ENCODE measurements around the gene C5AR2. TPM values are rescaled to one million over a fixed set of nuclear protein-coding genes. Genes with fewer than 3 reads are reported as not detected.
"Not testable (repeated sequence)": the region's sequence is repeated elsewhere in the genome, so short reads cannot be mapped to it uniquely, and the experiment has no call there.

The C5AR2 gene
- 1 to 10 TPM in 1 of 3 donors, under 1 TPM in 2; 0.44 to 4.2 (median 0.90) TPM for polyA plus RNA-seq

DNA sequence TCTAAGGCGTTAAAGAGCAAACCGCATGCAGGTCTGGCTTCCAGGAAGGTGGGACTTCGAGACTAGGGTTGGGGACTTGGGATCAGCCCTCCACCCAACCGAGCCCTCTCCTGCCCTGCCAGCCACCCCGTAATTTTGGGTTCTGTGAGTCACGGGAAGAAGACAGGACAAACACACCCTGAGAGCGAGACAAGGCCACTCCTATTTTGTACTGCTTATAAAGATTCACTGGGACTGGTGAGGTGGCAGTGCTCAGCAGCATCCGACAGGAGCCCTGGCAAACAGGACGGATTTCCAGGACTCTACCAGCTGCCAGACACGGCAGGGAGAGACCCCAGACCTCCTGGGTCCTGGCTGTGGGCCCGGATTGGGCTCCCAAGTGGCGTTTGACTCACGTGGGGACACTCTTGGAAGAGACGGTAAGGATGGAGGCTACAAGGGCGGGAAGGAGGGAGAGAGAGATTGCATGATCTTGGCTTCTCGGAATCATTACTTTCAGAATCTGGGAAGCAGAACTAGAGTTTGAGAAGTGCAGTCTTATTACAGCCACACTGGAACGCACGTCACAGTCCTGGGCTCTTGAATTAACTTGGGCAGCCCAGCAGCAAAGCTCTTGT is at the start of gene C5AR2:
TSS of gene C5AR2 (plus strand) at position 245 of the 617 bp plus-strand sequence. CDS start 8,625 bp downstream, outside the sequence.
- WGBS, 3 donors = 48 to 54% (median 51%) methylated on average over 18 of the region's 18 CpGs
- H3K27ac ChIP-seq (ENCODE audit: low read depth, low read length) = peak within 1 kb of the TSS; percentile 64

DNA sequence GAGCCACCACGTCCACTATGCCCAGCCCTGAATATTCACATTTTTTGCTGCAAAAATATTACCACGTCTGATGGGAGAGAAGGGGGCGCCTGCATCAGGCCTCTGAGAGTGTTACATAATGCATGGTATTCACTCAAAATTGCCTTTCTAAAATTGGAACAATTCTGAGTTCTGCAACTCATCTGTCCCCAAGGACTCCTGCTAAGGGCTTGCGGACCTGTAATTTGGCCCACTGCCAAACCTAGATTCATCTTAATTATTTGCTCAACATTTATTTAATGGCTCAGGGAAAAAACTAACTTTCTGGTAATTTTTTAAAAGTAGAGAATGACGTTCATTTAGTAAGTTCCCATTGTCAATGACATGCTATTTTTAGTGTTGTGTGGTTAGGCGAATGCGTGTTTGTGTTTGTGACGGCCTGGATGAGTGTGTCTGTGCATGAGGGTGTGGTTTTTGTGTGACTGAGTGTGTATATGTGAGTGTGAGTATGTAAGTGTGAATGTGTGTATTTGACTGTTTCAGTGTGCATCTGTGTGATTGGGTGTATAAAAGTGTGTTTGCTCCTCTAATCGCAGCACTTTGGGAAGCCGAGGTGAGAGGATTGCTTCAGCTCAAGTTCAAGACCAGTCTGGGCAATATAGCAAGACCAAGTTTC is 48.4 kb upstream of the C5AR2 start:
- WGBS, 3 donors = 55 to 75% (median 71%) methylated on average over 10 of the region's 10 CpGs
- no peak overlapping the region for H3K27ac ChIP-seq (ENCODE audit: low read depth, low read length)

DNA sequence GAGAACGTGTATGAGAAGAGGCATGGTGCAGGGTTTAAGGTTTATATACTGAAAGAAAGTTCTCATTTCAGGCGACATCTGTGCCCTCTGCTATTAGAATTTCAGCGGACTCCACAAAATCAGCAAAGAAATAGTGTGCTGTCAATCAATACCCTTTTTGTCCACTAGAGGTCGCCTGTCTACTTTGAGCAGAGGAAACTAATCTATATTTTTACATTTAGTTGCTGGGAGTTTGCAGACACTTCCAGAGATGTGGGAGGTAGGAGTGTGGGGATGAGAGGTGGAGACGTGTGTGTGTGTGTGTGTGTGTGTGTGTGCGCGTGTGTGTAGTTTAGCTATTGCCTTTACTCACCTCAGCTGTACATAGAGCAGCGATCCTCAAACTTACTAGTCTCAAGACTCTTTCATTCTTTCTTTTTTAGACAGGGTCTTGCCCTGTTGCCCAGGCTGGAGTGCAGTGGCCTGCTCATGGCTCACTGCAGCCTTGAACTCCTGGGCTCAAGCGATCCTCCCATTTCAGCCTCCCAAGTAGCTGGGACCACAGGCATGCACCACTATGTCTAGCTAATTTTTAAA is 47.6 kb upstream of the C5AR2 start:
- 26 to 33% (median 28%) methylated on average over 9 of the region's 9 CpGs for WGBS, 3 donors
- H3K27ac ChIP-seq (ENCODE audit: low read depth, low read length) = no peak overlapping the region

DNA sequence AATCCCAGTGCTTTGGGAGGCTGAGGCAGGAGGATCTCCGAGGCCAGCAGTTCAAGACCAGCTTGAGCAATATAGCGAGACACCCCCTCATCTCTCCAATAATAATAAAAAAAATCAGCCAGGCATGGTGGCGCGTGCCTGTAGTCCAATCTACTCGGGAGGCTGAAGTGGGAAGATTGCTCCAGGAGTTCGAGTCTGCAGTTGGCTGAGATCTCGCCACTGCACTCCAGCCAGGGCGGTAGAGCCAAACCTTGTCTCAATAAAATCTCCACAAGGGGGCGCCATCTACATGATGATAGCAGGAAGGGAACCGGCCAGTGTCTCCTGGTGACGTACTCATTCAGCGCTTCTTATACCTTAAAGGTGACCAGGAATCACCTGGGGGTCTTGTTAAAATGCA is 35.9 kb upstream of the C5AR2 start:
- no peak overlapping the region for H3K27ac ChIP-seq (ENCODE audit: low read depth, low read length)
- WGBS, 3 donors = 25 to 32% (median 28%) methylated on average over 12 of the region's 12 CpGs

DNA sequence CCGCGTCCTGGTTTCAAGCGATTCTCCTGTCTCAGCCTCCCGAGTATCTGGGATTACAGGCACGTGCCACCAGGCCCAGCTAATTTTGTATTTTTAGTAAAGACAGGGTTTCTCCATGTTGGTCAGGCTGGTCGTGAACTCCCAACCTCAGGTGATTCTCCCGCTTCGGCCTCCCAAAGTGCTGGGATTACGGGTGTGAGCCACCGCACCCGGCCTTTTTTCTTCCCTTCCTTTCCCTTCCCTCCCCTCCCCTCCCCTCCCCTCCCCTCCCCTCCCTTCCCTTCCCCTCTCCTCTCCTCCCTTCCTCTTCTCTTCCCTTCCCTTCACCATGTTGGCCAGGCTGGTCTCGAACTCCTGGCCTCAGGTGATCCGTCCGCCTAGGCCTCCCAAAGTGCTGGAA is 31.1 kb upstream of the C5AR2 start:
- H3K27ac ChIP-seq (ENCODE audit: low read depth, low read length) = not testable (repeated sequence)
- 87 to 90% (median 89%) methylated on average over 13 to 14 of the region's 14 CpGs for WGBS, 3 donors

DNA sequence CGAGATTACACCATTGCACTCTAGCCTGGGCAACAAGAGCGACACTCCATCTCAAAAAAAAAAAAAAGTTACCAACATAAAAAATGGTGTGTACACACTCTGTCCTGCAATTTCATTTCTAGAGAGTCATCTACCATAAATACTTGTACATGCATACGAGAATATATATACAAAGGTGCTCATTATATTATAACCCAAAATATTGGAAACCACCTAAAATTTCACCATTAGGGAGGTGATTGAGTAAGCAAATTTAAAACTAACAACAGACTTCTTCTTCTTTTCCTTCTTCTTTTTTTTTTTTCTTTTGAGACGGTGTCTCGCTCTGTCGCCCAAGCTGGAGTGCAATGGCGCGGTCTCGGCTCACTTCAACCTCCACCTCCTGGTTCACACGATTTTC is 29.7 kb upstream of the C5AR2 start:
- 67 to 91% (median 74%) methylated on average over 10 of the region's 10 CpGs for WGBS, 3 donors
- H3K27ac ChIP-seq (ENCODE audit: low read depth, low read length) = no peak overlapping the region

DNA sequence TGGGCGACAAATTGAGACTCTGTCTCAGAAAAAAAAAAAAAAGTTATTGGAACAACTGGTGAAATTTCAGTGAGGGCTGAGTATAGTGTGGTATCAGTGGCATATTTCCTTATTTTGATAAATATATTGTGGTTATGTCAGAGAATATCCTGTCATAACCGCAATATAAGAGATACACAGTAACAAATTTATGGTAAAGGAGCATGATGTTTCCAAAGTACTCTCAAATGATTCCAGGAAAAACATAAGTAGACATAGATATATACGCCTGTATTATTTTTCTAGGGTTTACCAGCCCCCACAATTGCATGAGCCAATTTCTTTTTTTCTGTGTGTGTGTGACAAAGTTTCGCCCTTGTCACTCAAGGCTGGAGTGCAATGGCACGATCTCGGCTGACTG is 28.0 kb upstream of the C5AR2 start:
- 52 to 86% (median 62%) methylated on average over 6 of the region's 6 CpGs for WGBS, 3 donors

DNA sequence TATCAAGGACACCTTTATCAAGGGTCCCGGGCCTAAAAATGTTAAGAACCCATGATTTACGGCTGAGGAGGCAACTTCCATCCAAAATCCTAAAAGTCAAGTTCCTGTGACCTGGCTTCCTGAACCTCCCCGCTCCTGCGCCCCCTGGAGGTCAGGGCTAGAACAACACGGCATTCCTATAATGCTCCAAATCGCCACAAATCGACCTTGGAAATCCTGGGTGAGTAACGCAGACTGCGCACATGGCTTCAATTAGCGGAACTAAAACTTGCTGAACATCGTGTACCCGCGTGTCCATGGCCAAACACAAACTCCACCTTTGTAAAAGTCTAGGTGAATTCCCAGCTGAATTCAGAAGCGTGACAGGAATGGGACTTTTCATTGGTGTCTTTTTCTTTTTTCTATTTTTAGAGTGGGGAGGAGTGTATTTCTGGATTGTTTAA is 26.6 kb upstream of the C5AR2 start:
- H3K27ac ChIP-seq (ENCODE audit: low read depth, low read length) = no peak overlapping the region
- 5 to 9% (median 7%) methylated on average over 14 of the region's 14 CpGs for WGBS, 3 donors

More for the DNA sequence above, 28.0 kb upstream of the C5AR2 start:
- H3K27ac ChIP-seq (ENCODE audit: low read depth, low read length) = no peak overlapping the region

DNA sequence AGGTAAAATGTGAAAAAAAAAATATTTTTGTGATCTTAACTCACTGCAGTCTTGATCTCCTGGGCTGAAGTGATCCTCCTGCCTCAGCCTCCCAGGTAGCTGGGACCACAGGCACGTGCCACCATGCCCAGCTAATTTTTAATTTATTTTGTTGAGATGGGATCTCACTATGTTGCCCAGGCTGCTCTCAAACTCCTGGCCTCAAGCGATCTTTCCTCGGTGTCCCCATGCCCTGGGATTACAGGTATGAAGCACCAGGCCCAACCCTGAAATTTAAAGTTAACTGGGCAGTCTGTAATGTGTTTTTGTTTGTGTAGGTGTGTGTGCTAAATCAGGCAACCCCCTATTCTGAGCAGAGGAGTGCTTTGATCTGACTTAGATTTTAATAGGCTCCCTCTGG is 25.7 kb upstream of the C5AR2 start:
- WGBS, 3 donors = 92 to 95% (median 94%) methylated on average over 3 of the region's 3 CpGs
- H3K27ac ChIP-seq (ENCODE audit: low read depth, low read length) = no peak overlapping the region

DNA sequence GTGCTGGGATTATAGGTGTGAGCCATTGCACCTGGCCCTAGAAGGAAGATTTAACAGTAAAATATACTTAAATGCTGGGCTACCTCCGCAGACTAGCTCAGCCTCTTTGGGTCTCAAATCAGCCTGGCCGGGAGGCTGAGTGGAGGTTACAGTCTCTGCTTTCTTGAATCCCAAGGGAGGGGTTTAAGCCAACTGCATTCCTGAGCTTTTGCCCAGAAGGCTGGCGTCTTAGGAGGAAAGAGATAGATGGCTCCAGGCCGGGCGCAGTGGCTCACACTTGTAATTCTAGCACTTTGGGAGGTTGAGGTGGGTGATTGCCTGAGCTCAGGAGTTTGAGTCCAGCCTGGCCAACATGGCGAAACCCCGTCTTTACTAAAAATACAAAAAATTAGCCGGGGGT is 22.9 kb upstream of the C5AR2 start:
- no peak overlapping the region for H3K27ac ChIP-seq (ENCODE audit: low read depth, low read length)
- 56 to 77% (median 61%) methylated on average over 8 of the region's 8 CpGs for WGBS, 3 donors

DNA sequence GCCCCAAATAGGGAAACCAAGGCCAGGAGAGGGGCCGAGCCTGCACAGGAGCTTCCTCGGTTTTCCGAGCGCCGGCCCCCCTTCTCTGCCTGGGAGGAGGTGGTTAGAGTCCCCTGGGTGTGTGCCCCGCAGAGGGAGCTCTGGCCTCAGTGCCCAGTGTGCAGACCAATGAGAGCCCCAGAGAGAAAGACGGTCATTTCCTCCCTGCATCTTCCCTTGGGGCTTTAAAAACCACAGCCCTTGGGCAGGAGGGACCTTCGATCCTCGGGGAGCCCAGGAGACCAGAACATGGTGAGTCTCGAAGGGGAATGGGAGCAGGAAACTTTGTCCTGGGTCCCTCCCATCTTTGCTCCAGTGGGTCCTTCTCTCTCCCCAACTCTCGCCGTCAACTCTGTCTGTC is 22.4 kb upstream of the C5AR2 start, which contains the start of gene C5AR1:
TSS of gene C5AR1 (plus strand) at position 254 of the 400 bp plus-strand sequence. CDS start at position 289, 35 bp downstream.
- WGBS, 3 donors = 30 to 60% (median 35%) methylated on average over 12 of the region's 12 CpGs
- no peak within 1 kb of the TSS for H3K27ac ChIP-seq (ENCODE audit: low read depth, low read length)

DNA sequence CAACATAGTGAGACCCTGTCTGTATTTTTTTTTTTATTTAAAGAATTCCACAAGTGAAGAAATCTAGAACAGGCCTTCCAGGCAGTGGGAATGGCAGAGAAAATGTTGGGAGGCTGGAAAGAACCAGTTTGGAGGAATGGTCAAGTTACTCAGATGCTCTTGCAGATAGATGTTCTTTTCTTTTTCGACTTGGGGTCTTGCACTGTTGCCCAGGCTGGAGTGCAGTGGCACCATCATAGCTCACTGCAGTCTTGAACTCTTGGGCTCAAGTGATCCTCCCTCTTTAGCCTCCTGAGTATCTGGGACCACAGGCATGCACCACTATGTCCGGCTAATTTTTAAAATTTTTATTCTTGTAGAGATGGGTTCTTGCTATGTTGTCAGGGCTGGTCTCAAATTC is 21.7 kb upstream of the C5AR2 start:
- H3K27ac ChIP-seq (ENCODE audit: low read depth, low read length) = no peak overlapping the region
- WGBS, 3 donors = 84 to 88% (median 86%) methylated on average over 2 of the region's 2 CpGs

DNA sequence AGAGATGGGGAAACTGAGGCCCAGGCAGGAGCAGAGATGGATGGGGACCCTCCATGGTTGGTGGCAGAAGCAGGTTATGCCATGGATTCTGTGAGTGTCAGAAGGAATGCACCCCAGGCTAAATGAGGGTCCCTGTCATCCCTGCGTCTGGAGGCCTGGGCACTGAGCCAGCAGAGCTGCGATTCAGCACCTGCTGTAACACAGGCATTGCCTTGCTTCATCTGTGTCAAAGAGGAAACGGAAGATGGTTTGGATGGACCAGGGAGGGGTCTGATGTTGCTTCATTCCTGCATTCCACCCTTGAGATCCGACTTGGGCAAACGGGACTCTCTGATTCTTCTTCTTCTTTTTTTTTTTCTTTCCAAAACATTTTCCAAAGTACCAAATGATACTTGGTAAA is 21.2 kb upstream of the C5AR2 start:
- no peak overlapping the region for H3K27ac ChIP-seq (ENCODE audit: low read depth, low read length)
- WGBS, 3 donors = 8 to 30% (median 16%) methylated on average over 5 of the region's 5 CpGs

DNA sequence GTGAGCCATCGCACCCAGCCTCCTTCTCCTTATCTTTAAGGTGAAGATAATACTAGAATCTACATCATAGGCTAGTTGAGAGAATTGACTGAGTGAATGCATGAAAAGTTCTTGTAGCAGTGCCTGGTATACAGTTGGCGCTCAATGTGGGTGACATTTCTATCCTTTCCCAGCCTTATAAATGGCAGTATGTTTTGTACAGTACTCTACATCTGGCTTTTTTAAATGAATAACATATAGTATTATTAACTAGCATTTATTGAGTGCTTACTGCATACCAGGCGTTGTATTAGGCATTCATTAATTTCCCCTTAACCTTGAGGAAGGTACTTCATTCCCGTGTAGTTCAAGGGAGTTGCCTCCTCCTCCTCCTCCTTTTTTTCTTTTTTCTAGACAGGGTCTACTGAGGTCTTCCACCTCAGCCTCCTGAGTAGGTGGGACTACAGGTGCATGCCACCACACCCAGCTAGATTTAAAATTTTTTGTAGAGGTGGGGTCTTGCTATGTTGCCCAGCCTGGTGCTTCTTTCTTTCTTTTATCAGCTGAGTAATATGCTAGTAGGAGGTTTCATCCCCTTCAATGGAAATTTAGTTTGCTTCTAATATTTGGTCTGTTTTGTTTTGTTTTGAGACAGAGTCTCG is 19.5 kb upstream of the C5AR2 start:
- 82 to 90% (median 85%) methylated on average over 5 of the region's 5 CpGs for WGBS, 3 donors
- H3K27ac ChIP-seq (ENCODE audit: low read depth, low read length) = no peak overlapping the region

DNA sequence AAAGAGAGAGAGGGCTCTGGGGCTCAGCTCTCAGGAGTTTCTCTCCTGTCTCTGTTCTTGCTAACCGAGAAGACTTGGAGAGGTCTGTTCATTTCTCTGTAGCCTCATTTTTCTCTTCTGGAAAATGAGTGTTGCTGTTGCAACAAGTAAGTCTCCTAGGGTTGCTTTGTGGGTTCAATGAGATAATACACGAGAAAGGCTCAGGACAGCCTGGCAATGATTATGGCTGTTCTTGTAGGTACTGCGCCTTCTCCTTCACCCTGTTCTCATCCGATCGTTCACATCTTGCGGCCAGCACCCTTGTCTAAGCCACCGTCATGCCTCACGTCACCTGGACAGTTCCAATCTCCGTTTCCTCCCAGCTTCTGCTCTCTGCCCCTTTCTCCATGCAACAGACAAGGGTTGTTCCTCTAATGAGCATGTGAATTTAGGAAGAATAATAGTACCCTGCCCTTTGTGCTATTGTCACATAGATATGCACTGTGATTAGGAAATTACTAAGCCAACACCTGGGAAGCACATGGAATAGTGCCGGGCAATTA is 18.1 kb upstream of the C5AR2 start:
- WGBS, 3 donors = 75 to 85% (median 77%) methylated on average over 10 of the region's 10 CpGs
- no peak overlapping the region for H3K27ac ChIP-seq (ENCODE audit: low read depth, low read length)

DNA sequence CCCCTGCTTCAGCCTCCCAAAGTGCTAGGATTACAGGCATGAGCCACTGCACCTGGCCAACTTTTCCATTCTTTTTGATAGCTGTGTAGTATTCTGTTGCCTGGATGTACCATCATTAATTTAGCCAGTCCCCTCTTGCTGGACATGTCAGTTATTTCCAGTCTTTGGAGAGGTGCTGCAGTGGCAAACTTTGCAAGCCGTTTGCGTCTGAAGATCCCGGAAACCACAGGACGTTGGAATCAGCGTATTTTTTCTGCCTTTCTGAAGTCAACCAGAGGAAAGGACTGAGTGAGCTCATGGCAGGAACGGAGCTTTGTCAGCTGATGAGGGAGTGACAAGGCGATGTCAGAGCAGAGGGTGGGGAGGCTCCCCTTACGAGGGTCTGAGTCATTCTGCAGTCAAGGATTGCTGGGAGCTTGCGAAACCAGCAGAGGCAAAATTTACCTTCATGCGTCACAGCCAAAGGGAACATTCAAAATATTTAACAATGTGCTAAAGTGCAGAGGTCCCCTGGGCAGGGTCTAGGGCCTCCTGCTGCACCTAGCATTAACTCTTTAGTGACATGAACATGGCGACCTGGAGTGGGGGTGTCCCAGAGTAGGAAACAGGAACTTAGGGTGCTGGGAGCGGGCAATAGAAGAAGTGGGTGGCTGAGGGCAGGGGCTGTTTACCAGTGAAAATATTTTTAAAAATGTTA is 16.7 kb upstream of the C5AR2 start:
- H3K27ac ChIP-seq (ENCODE audit: low read depth, low read length) = no peak overlapping the region
- 24 to 47% (median 26%) methylated on average over 12 of the region's 12 CpGs for WGBS, 3 donors

DNA sequence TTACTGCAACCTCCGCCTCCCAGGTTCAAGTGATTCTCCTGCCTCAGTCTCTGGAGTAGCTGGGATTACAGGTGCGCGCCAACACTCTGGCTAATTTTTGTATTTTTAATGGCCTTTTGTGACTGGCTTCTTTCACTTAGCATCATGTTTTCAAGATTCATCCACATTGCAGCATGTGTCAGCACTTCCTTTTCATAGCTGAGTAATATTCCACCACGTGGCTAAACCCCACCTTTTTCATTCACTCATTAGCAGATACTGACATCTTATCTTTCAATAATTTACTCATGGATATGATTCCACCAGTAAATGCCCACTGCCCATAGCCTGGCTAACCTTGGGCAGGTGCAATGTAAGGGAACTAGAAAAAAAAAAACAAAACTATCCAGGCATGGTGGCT is 15.5 kb upstream of the C5AR2 start:
- no peak overlapping the region for H3K27ac ChIP-seq (ENCODE audit: low read depth, low read length)
- 84 to 90% (median 85%) methylated on average over 4 of the region's 4 CpGs for WGBS, 3 donors

All from adipose tissue (tissue), 3 donors.